Astrocyte (in vitro differentiated cells and primary cell): Measurements from ENCODE around the gene MZB1. TPM values are rescaled to one million over a fixed set of nuclear protein-coding genes. Genes with fewer than 3 reads are reported as not detected.

Source experiments
- DNase-seq: peaks from one replicate; pipeline ENCODE4 v3.0.0-alpha.2; 2010; ENCODE audit warnings: low read depth
- FAIRE-seq: peaks from 2 replicates; lab custom pipeline; 2011; peaks lifted over from hg19 to GRCh38; lab: Jason Lieb, UNC
- H2AFZ ChIP-seq: 2 replicates; pipeline ENCODE4 v1.6.0; 2012; ENCODE audit warnings: low read depth, low read length, inconsistent platforms
- H3K27ac ChIP-seq: 2 replicates; pipeline ENCODE4 v1.5.1; 2011; ENCODE audit warnings: low read depth, low read length, inconsistent platforms
- H3K27me3 ChIP-seq: 2 replicates; pipeline ENCODE4 v1.6.0; 2011; ENCODE audit warnings: low read length, inconsistent platforms; ENCODE audit not compliant: insufficient read depth
- H3K36me3 ChIP-seq: 2 replicates; pipeline ENCODE4 v1.5.1; 2011; ENCODE audit warnings: low read length, inconsistent platforms; ENCODE audit not compliant: insufficient read depth
- H3K4me1 ChIP-seq: 2 replicates; pipeline ENCODE4 v1.5.1; 2011; ENCODE audit warnings: low read length, inconsistent platforms; ENCODE audit not compliant: insufficient read depth
- H3K4me2 ChIP-seq: 2 replicates; pipeline ENCODE4 v1.6.0; 2012; ENCODE audit warnings: low read length, inconsistent platforms
- H3K4me3 ChIP-seq: 2 replicates; pipeline ENCODE4 v1.5.1; 2011; ENCODE audit warnings: low read depth, mild to moderate bottlenecking, low read length, inconsistent platforms; ENCODE audit not compliant: insufficient read depth
- H3K79me2 ChIP-seq: 2 replicates; pipeline ENCODE4 v1.6.0; 2012; ENCODE audit warnings: mild to moderate bottlenecking, low read length, inconsistent platforms; ENCODE audit not compliant: insufficient read depth
- H3K9ac ChIP-seq: 2 replicates; pipeline ENCODE4 v1.6.0; 2012; ENCODE audit warnings: mild to moderate bottlenecking, low read length, inconsistent platforms
- H3K9me3 ChIP-seq: 2 replicates; pipeline ENCODE4 v1.5.1; 2012; ENCODE audit warnings: low read depth, mild to moderate bottlenecking, low read length, inconsistent platforms; ENCODE audit not compliant: insufficient read depth
- H4K20me1 ChIP-seq: 2 replicates; pipeline ENCODE4 v1.6.0; 2012; ENCODE audit warnings: low read length, inconsistent platforms; ENCODE audit not compliant: insufficient read depth
- H3K27ac Mint-ChIP-seq: one replicate; pipeline ENCODE4 v1.8.0; 2021; ENCODE audit warnings: mild to moderate bottlenecking, mixed read lengths; ENCODE audit not compliant: unreplicated experiment
- H3K27me3 Mint-ChIP-seq: one replicate; pipeline ENCODE4 v1.8.0; 2021; ENCODE audit warnings: low read depth, mixed read lengths; ENCODE audit not compliant: unreplicated experiment
- H3K36me3 Mint-ChIP-seq: one replicate; pipeline ENCODE4 v1.8.0; 2021; ENCODE audit warnings: low read depth, mixed read lengths; ENCODE audit not compliant: unreplicated experiment
- H3K4me1 Mint-ChIP-seq: one replicate; pipeline ENCODE4 v1.8.0; 2021; ENCODE audit warnings: low read depth, mixed read lengths; ENCODE audit not compliant: unreplicated experiment
- H3K4me3 Mint-ChIP-seq: one replicate; pipeline ENCODE4 v1.8.0; 2021; ENCODE audit warnings: mild to moderate bottlenecking, moderate library complexity, mixed read lengths; ENCODE audit not compliant: unreplicated experiment
- H3K9me3 Mint-ChIP-seq: one replicate; pipeline ENCODE4 v1.8.0; 2021; ENCODE audit warnings: mild to moderate bottlenecking, mixed read lengths; ENCODE audit not compliant: unreplicated experiment
- CTCF ChIP-seq: IDR thresholded peaks from 2 replicates; pipeline ENCODE4 v1.5.1; 2011; ENCODE audit warnings: low read depth, mild to moderate bottlenecking, inconsistent platforms, low read length, moderate library complexity; ENCODE audit not compliant: insufficient read depth
- EZH2 ChIP-seq: IDR thresholded peaks from 2 replicates; pipeline ENCODE4 v1.6.1; 2012; ENCODE audit warnings: mild to moderate bottlenecking, low read length, inconsistent platforms; ENCODE audit not compliant: insufficient read depth
- total RNA-seq: library from RNA; stranded (reverse); gene quantifications from 2 replicates; pipeline ENCODE4 v1.2.1, GENCODE V29; 2021

The MZB1 gene
- total RNA-seq, 1 donor from 2014 or later = not detected

GRCh38 chr5:139364466-139364865 lies 25.2 kb downstream of the MZB1 start:
- DNase-seq (no peak), FAIRE-seq (no peak)
- Mint-ChIP-seq H3K27me3 (no peaks in the 10 kb centered on the region), H3K36me3 (peaks cover 13% of the 10 kb centered on the region), H3K9me3 (no peaks in the 10 kb centered on the region), H3K27ac (no peak overlapping the region), H3K4me3 (no peak overlapping the region), H3K4me1 (peaks cover 3% of the 10 kb centered on the region)
- no peak overlapping the region for H3K4me3 ChIP-seq
- peaks cover 30% of the 10 kb centered on the region for H3K36me3 ChIP-seq
- H2AFZ ChIP-seq = no peak overlapping the region
- no peak overlapping the region for H3K4me2 ChIP-seq
- H3K27ac ChIP-seq = no peak overlapping the region
- no peak overlapping the region for H3K9ac ChIP-seq
- H3K79me2 ChIP-seq = peaks cover 49% of the 10 kb centered on the region
- no peaks in the 10 kb centered on the region for H3K9me3 ChIP-seq
- H4K20me1 ChIP-seq = peaks cover 47% of the 10 kb centered on the region
- H3K27me3 ChIP-seq = no peaks in the 10 kb centered on the region
- no peaks in the 10 kb centered on the region for H3K4me1 ChIP-seq
- TF ChIP-seq EZH2 (no peak), CTCF (no peak)

GRCh38 chr5:139363937-139364336 lies 25.8 kb downstream of the MZB1 start:
- Histone ChIP-seq H3K9ac (no peak overlapping the region), H4K20me1 (peaks cover 49% of the 10 kb centered on the region), H3K27ac (no peak overlapping the region), H3K4me1 (no peaks in the 10 kb centered on the region), H3K4me3 (no peak overlapping the region), H3K79me2 (peaks cover 54% of the 10 kb centered on the region), H3K27me3 (no peaks in the 10 kb centered on the region), H2AFZ (no peak overlapping the region), H3K36me3 (peaks cover 30% of the 10 kb centered on the region), H3K4me2 (no peak overlapping the region), H3K9me3 (no peaks in the 10 kb centered on the region)
- TF ChIP-seq CTCF (no peak), EZH2 (no peak)
- DNase-seq = no peak
- Mint-ChIP-seq H3K27ac (no peak overlapping the region), H3K4me3 (no peak overlapping the region), H3K4me1 (peaks cover 2% of the 10 kb centered on the region), H3K36me3 (peaks cover 14% of the 10 kb centered on the region), H3K9me3 (no peaks in the 10 kb centered on the region), H3K27me3 (no peaks in the 10 kb centered on the region)
- no peak for FAIRE-seq

GRCh38 chr5:139361835-139362429 lies 27.8 kb downstream of the MZB1 start:
- no peak for FAIRE-seq
- DNase-seq = no peak
- no peaks in the 10 kb centered on the region for H3K9me3 ChIP-seq
- peaks cover 25% of the 10 kb centered on the region for H3K36me3 ChIP-seq
- no peak overlapping the region for H3K27ac Mint-ChIP-seq
- no peaks in the 10 kb centered on the region for H3K27me3 ChIP-seq
- no peaks in the 10 kb centered on the region for H3K4me1 ChIP-seq
- TF ChIP-seq EZH2 (no peak), CTCF (no peak)
- H3K4me1 Mint-ChIP-seq = peaks cover 4% of the 10 kb centered on the region
- peaks cover 17% of the 10 kb centered on the region for H3K36me3 Mint-ChIP-seq
- H3K27me3 Mint-ChIP-seq = no peaks in the 10 kb centered on the region
- no peak overlapping the region for H3K4me3 Mint-ChIP-seq
- H4K20me1 ChIP-seq = peaks cover 68% of the 10 kb centered on the region
- H3K79me2 ChIP-seq = peaks cover 75% of the 10 kb centered on the region
- H3K9ac ChIP-seq = no peak overlapping the region
- no peaks in the 10 kb centered on the region for H3K9me3 Mint-ChIP-seq
- H2AFZ ChIP-seq = no peak overlapping the region
- no peak overlapping the region for H3K4me2 ChIP-seq
- no peak overlapping the region for H3K4me3 ChIP-seq
- no peak overlapping the region for H3K27ac ChIP-seq
